GM19463 (cell line): ENCODE measurements around the gene TRIM26.

Source experiments
- ATAC-seq: cut with Tn5 transposase; IDR thresholded peaks from one replicate; pipeline ENCODE4 v1.9.1; 2021; ENCODE audit warnings: mild to moderate bottlenecking, moderate library complexity; ENCODE audit not compliant: unreplicated experiment

The TRIM26 gene

GRCh38 chr6:30211306-30211705, 1.9 kb downstream of the TRIM26 start:
- ATAC-seq, result no peak

- ATAC-seq, result no peak
Measured at GRCh38 chr6:30207619-30208295, 5.4 kb downstream of the TRIM26 start.

- no peak for ATAC-seq
Measured at GRCh38 chr6:30206799-30207618, 6.2 kb downstream of the TRIM26 start.

- ATAC-seq, result no peak
Measured at GRCh38 chr6:30206152-30206551, 7.1 kb downstream of the TRIM26 start.

GRCh38 chr6:30204116-30204515, 9.1 kb downstream of the TRIM26 start:
- no peak for ATAC-seq

- no peak for ATAC-seq
Measured at GRCh38 chr6:30202366-30202765, 10.8 kb downstream of the TRIM26 start.

- no peak for ATAC-seq
Measured at GRCh38 chr6:30200551-30201281, 12.5 kb downstream of the TRIM26 start.

GRCh38 chr6:30198166-30199084, 14.8 kb downstream of the TRIM26 start:
- ATAC-seq, result no peak

- ATAC-seq, result no peak
Measured at GRCh38 chr6:30196376-30196775, 16.8 kb downstream of the TRIM26 start.

- no peak for ATAC-seq
Measured at GRCh38 chr6:30195951-30196350, 17.3 kb downstream of the TRIM26 start.

GRCh38 chr6:30194797-30195690, 18.2 kb downstream of the TRIM26 start:
- ATAC-seq, result no peak

- ATAC-seq, result no peak
Measured at GRCh38 chr6:30192076-30192475, 21.1 kb downstream of the TRIM26 start.

GRCh38 chr6:30188541-30188940, 24.7 kb downstream of the TRIM26 start:
- no peak for ATAC-seq

- no peak for ATAC-seq
Measured at GRCh38 chr6:30185846-30186484, 27.2 kb downstream of the TRIM26 start.

- no peak for ATAC-seq
Measured at GRCh38 chr6:30184417-30185031, 28.7 kb downstream of the TRIM26 start.

- no peak for ATAC-seq
Measured at GRCh38 chr6:30180145-30180544, 33.1 kb downstream of the TRIM26 start.

- ATAC-seq, result no peak
Measured at GRCh38 chr6:30178837-30179236, 34.4 kb downstream of the TRIM26 start.

- no peak for ATAC-seq
Measured at GRCh38 chr6:30175765-30176164, 37.4 kb downstream of the TRIM26 start.

- ATAC-seq, result no peak
Measured at GRCh38 chr6:30172681-30173080, 40.5 kb downstream of the TRIM26 start.
